CD14-positive monocyte (primary cell): ENCODE data around the gene LRRC38. TPM values are rescaled to one million over a fixed set of nuclear protein-coding genes. Genes with fewer than 3 reads are reported as not detected.
A peak's percentile ranks its signal among the peaks of the same experiment; 100 is the strongest.

Experiments used
- DNase-seq, 3 donors: peaks; one replicate each; pipeline ENCODE4 v3.0.0-alpha.2; 2011 to 2022
- H2AFZ ChIP-seq: 2 replicates; pipeline ENCODE4 v1.6.0; 2012; ENCODE audit warnings: mild to moderate bottlenecking, low read depth, low read length, inconsistent platforms; ENCODE audit not compliant: insufficient read depth, poor library complexity, severe bottlenecking
- H3K27ac ChIP-seq, 2 donors: 1 replicate in 1 of 2; 2 replicates in 1 of 2; pipeline ENCODE4 v1.5.1; 2012 to 2013; ENCODE audit warnings: low read length in 2 of 2, control low read depth in 1 of 2, inconsistent platforms in 1 of 2, low read depth in 1 of 2, mild to moderate bottlenecking in 1 of 2
- H3K27me3 ChIP-seq, 2 donors: one replicate each; pipeline versions ENCODE4 v1.6.0 to v1.6.1; 2011 to 2013; ENCODE audit warnings: low read length in 2 of 2; ENCODE audit not compliant: control insufficient read depth in 2 of 2, insufficient read depth in 2 of 2
- H3K36me3 ChIP-seq, 2 donors: replicated peaks in 1 of 2; 1 replicate in 1 of 2; 2 replicates in 1 of 2; pipeline versions ENCODE4 v1.5.1 to v1.6.1; 2012 to 2013; ENCODE audit warnings: low read length in 2 of 2, control low read depth in 1 of 2, inconsistent platforms in 1 of 2, mild to moderate bottlenecking in 1 of 2; ENCODE audit not compliant: insufficient read depth in 2 of 2, control insufficient read depth in 1 of 2
- H3K4me1 ChIP-seq, 2 donors: 1 replicate in 1 of 2; 2 replicates in 1 of 2; pipeline versions ENCODE4 v1.5.1 to v1.6.1; 2012 to 2013; ENCODE audit warnings: low read length in 2 of 2, control low read depth in 1 of 2, inconsistent platforms in 1 of 2, mild to moderate bottlenecking in 1 of 2, moderate library complexity in 1 of 2; ENCODE audit not compliant: insufficient read depth in 2 of 2, control insufficient read depth in 1 of 2
- H3K4me2 ChIP-seq: replicated peaks from 2 replicates; pipeline ENCODE3; 2012; ENCODE audit warnings: low read length, moderate library complexity, mild to moderate bottlenecking; ENCODE audit not compliant: poor library complexity, severe bottlenecking; ENCODE audit errors: extremely low read depth
- H3K4me3 ChIP-seq, 3 experiments: fragments of 200-600 bp in 1 of 3; sonication (generic) in 1 of 3; replicated peaks in 1 of 3; 1 replicate in 2 of 3; 2 replicates in 1 of 3; pipeline ENCODE4 v1.5.1; 2011 to 2013; ENCODE audit warnings: low read length in 3 of 3, mild to moderate bottlenecking in 3 of 3, control low read depth in 2 of 3, low read depth in 2 of 3, inconsistent platforms in 1 of 3, moderate library complexity in 1 of 3
- H3K79me2 ChIP-seq: 2 replicates; pipeline ENCODE4 v1.6.0; 2012; ENCODE audit warnings: mild to moderate bottlenecking, control low read depth, inconsistent platforms, low read length, moderate library complexity; ENCODE audit not compliant: insufficient read depth
- H3K9ac ChIP-seq: 2 replicates; pipeline ENCODE4 v1.6.0; 2017; ENCODE audit warnings: low read length, mild to moderate bottlenecking; ENCODE audit not compliant: insufficient read depth, poor library complexity, severe bottlenecking
- H3K9me3 ChIP-seq, 2 donors: replicated peaks in 1 of 2; 1 replicate in 1 of 2; 2 replicates in 1 of 2; pipeline versions ENCODE4 v1.5.1 to v1.6.1; 2012 to 2013; ENCODE audit warnings: low read length in 2 of 2, control low read depth in 1 of 2; ENCODE audit not compliant: control insufficient read depth in 1 of 2, insufficient read depth in 1 of 2
- H4K20me1 ChIP-seq: 2 replicates; pipeline ENCODE4 v1.6.0; 2012; ENCODE audit warnings: mild to moderate bottlenecking, low read length, control low read depth, moderate library complexity; ENCODE audit not compliant: insufficient read depth
- H3K27ac Mint-ChIP-seq, 7 donors: one replicate each; pipeline ENCODE4 v1.8.0; 2020; ENCODE audit warnings: mild to moderate bottlenecking in 7 of 7, mixed read lengths in 7 of 7, moderate library complexity in 6 of 7, inconsistent platforms in 2 of 7
- H3K27me3 Mint-ChIP-seq, 3 donors: one replicate each; pipeline ENCODE4 v1.8.0; 2021 to 2022; ENCODE audit warnings: low read depth in 3 of 3, mild to moderate bottlenecking in 3 of 3, mixed read lengths in 3 of 3, moderate library complexity in 3 of 3, inconsistent platforms in 1 of 3
- H3K36me3 Mint-ChIP-seq, 2 donors: one replicate each; pipeline ENCODE4 v1.8.0; 2020; ENCODE audit warnings: mixed read lengths in 2 of 2, inconsistent platforms in 1 of 2, mild to moderate bottlenecking in 1 of 2
- H3K4me1 Mint-ChIP-seq: one replicate; pipeline ENCODE4 v1.8.0; 2020; ENCODE audit warnings: mild to moderate bottlenecking, mixed read lengths
- H3K4me3 Mint-ChIP-seq, 2 donors: one replicate each; pipeline ENCODE4 v1.8.0; 2020; ENCODE audit warnings: mild to moderate bottlenecking in 2 of 2, mixed read lengths in 2 of 2, moderate library complexity in 1 of 2
- H3K9me3 Mint-ChIP-seq, 7 donors: one replicate each; pipeline ENCODE4 v1.8.0; 2020 to 2022; ENCODE audit warnings: mixed read lengths in 7 of 7, mild to moderate bottlenecking in 6 of 7, moderate library complexity in 6 of 7, inconsistent platforms in 2 of 7
- whole genome bisulfite sequencing: methylation state at CpG from one replicate; pipeline ENCODE4 v1.1.5; 2013; ENCODE audit warnings: missing lambda C conversion rate; ENCODE audit not compliant: insufficient coverage; 5-methylcytosine and 5-hydroxymethylcytosine counted together
- intact Hi-C, 2 donors: fragments of 100-400 bp; cut with micrococcal nuclease; formaldehyde crosslinking; loops; one replicate each; pipeline versions ENCODE4 v1.15.0 to v1.15.1; 2023
- polyA plus RNA-seq, 3 donors: library from polyadenylated mRNA; depleted of rRNA in 1 of 3; unstranded in 2 of 3; stranded (reverse) in 1 of 3; fragments of 300-500 nt in 2 of 3; fragments of >200 nt in 1 of 3; fragmentation: Illumina TruSeq in 2 of 3; gene quantifications; 1 replicate in 2 of 3; 2 replicates in 1 of 3; pipeline ENCODE4 v1.2.3, GENCODE V29; 2012 to 2021
- TF ChIP-seq, protein P1 (sequence below): fragments of 200-600 bp; IDR thresholded peaks from one replicate; pipeline ENCODE4 v1.8.0; 2022; ENCODE audit warnings: antibody characterized with exemption, mild to moderate bottlenecking

Gene LRRC38
- polyA plus RNA-seq, 3 donors: not detected

DNA sequence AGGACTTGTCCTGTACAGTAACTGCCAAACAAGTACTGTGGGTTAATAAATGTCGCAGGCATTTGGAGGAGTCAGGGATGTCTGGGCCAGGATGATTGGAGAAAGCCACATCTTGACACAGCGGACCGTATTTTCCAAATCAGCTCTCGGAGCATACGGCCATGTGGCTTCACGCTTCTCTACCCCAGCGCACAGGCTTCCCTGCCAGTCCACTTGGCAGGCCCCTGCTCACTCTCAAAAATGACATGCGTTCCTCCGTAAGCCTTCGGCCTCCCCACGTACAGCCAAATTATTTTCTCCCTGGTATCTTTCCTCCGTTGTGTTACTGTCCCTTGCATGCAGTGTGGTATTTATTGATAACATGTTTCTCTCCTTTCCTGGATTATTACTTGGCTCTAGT is 7.2 kb upstream of the LRRC38 start:
- DNase-seq: no peak
- TF ChIP-seq, protein P1, sequence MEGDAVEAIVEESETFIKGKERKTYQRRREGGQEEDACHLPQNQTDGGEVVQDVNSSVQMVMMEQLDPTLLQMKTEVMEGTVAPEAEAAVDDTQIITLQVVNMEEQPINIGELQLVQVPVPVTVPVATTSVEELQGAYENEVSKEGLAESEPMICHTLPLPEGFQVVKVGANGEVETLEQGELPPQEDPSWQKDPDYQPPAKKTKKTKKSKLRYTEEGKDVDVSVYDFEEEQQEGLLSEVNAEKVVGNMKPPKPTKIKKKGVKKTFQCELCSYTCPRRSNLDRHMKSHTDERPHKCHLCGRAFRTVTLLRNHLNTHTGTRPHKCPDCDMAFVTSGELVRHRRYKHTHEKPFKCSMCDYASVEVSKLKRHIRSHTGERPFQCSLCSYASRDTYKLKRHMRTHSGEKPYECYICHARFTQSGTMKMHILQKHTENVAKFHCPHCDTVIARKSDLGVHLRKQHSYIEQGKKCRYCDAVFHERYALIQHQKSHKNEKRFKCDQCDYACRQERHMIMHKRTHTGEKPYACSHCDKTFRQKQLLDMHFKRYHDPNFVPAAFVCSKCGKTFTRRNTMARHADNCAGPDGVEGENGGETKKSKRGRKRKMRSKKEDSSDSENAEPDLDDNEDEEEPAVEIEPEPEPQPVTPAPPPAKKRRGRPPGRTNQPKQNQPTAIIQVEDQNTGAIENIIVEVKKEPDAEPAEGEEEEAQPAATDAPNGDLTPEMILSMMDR: no peak
- intact Hi-C loops: no loop called here
- Histone ChIP-seq H3K9ac (no peak overlapping the region), H3K27me3 (peaks cover 4 to 18% of the 10 kb centered on the region in 2 donors), H3K4me3 (no peak overlapping the region), H3K4me1 (no peaks in the 10 kb centered on the region), H3K36me3 (no peaks in the 10 kb centered on the region), H3K9me3 (peaks cover 0 to 6% of the 10 kb centered on the region in 2 donors), H2AFZ (no peak overlapping the region), H3K27ac (no peak overlapping the region), H3K79me2 (no peaks in the 10 kb centered on the region), H4K20me1 (no peaks in the 10 kb centered on the region), H3K4me2 (no peak overlapping the region)
- Mint-ChIP-seq H3K4me3 (no peak overlapping the region), H3K4me1 (no peaks in the 10 kb centered on the region), H3K27ac (no peak overlapping the region), H3K9me3 (peaks cover 4 to 12% (median 9%) of the 10 kb centered on the region in 7 donors), H3K36me3 (no peaks in the 10 kb centered on the region), H3K27me3 (peaks cover 19 to 27% (median 20%) of the 10 kb centered on the region in 3 donors)
- 98% methylated on average over 7 of the region's 12 CpGs for WGBS

DNA sequence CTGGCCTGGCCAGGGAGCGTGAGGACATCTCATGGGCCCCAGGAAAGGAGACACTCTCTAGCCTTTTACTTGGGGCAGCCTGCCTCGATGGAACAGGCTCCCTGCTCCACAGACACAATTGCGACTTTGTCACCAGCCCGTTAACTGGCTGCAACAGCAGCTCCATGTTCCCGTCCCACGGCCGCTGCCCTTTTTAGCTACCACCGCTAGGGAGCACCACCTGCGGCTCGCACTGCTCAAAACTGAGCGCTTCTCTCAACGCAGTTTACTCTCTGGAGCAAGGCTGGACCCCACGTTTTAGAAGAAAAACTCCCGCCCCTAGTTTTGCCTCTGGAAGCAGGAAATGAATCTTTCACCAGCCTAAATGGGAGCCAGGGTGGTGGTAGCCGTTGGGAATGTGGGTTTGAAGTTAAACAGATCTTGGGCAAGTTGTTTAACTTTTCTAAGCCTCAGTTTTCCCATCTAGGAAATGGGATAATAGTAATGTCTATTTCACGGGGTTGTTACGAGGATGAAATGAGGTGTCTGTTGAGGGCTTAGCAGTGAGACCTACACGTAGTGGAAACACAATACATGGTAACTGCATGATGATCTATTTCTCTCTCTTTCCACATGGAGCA is 3.5 kb upstream of the LRRC38 start:
- WGBS: 18% methylated on average over 13 of the region's 18 CpGs
- peaks cover 4 to 13% (median 9%) of the 10 kb centered on the region in 7 donors for H3K9me3 Mint-ChIP-seq
- H2AFZ ChIP-seq: no peak overlapping the region
- DNase-seq: no peak
- no peaks in the 10 kb centered on the region for H3K36me3 ChIP-seq
- peaks cover 21 to 48% of the 10 kb centered on the region in 2 donors for H3K27me3 ChIP-seq
- H3K9me3 ChIP-seq: peaks cover 0 to 6% of the 10 kb centered on the region in 2 donors
- intact Hi-C loops: no loop called here
- peaks cover 43 to 61% (median 50%) of the 10 kb centered on the region in 3 donors for H3K27me3 Mint-ChIP-seq
- H3K4me1 Mint-ChIP-seq: no peaks in the 10 kb centered on the region
- no peaks in the 10 kb centered on the region for H3K36me3 Mint-ChIP-seq
- H3K4me1 ChIP-seq: no peaks in the 10 kb centered on the region
- H4K20me1 ChIP-seq: no peaks in the 10 kb centered on the region
- no peak overlapping the region for H3K4me3 ChIP-seq
- TF ChIP-seq, protein P1: peak; percentile 26
- no peaks in the 10 kb centered on the region for H3K79me2 ChIP-seq
- no peak overlapping the region for H3K9ac ChIP-seq
- H3K4me3 Mint-ChIP-seq: peak overlapping the region in 1 of 2 donors; percentile 55
- no peak overlapping the region for H3K4me2 ChIP-seq
- no peak overlapping the region for H3K27ac ChIP-seq
- H3K27ac Mint-ChIP-seq: no peak overlapping the region
